T-helper 17 cell (primary cell): Measurements from ENCODE around the gene PML. TPM values are rescaled to one million over a fixed set of nuclear protein-coding genes. Genes with fewer than 3 reads are reported as not detected.
"Not testable (repeated sequence)": the region's sequence is repeated elsewhere in the genome, so short reads cannot be mapped to it uniquely, and the experiment has no call there.

Experiments used
- ATAC-seq: fragments of 150-1000 bp; cut with Tn5 transposase; 2 replicates; pipeline ENCODE4 v1.10.0; 2021; ENCODE audit warnings: mild to moderate bottlenecking, moderate library complexity
- DNase-seq, 3 donors: peaks; one replicate each; pipeline versions ENCODE4 v3.0.0 to v3.0.0-alpha.2; 2020 to 2021
- H3K9me3 ChIP-seq: one replicate; pipeline ENCODE4 v1.7.0; 2013; ENCODE audit warnings: low read length, mild to moderate bottlenecking; ENCODE audit not compliant: control insufficient read depth, poor library complexity, severe bottlenecking
- H3K27ac Mint-ChIP-seq: one replicate; pipeline ENCODE4 v1.8.0; 2022; ENCODE audit warnings: mild to moderate bottlenecking, moderate library complexity, mixed read lengths
- H3K27me3 Mint-ChIP-seq: one replicate; pipeline ENCODE4 v1.8.0; 2022; ENCODE audit warnings: mixed read lengths
- H3K36me3 Mint-ChIP-seq: one replicate; pipeline ENCODE4 v1.8.0; 2022; ENCODE audit warnings: low read depth, mixed read lengths
- H3K4me1 Mint-ChIP-seq: one replicate; pipeline ENCODE4 v1.8.0; 2022; ENCODE audit warnings: mild to moderate bottlenecking, mixed read lengths
- H3K4me3 Mint-ChIP-seq: one replicate; pipeline ENCODE4 v1.8.0; 2022; ENCODE audit warnings: mild to moderate bottlenecking, moderate library complexity, mixed read lengths
- total RNA-seq, 4 donors: library from RNA in 2 of 4; stranded (reverse) in 2 of 4; gene quantifications; one replicate each; pipeline ENCODE4 v1.2.3 and lab custom pipeline; 2022 to 2026

PML gene
- total RNA-seq, 2 donors from 2014 or later, result 47.6 to 52.6 TPM

DNA sequence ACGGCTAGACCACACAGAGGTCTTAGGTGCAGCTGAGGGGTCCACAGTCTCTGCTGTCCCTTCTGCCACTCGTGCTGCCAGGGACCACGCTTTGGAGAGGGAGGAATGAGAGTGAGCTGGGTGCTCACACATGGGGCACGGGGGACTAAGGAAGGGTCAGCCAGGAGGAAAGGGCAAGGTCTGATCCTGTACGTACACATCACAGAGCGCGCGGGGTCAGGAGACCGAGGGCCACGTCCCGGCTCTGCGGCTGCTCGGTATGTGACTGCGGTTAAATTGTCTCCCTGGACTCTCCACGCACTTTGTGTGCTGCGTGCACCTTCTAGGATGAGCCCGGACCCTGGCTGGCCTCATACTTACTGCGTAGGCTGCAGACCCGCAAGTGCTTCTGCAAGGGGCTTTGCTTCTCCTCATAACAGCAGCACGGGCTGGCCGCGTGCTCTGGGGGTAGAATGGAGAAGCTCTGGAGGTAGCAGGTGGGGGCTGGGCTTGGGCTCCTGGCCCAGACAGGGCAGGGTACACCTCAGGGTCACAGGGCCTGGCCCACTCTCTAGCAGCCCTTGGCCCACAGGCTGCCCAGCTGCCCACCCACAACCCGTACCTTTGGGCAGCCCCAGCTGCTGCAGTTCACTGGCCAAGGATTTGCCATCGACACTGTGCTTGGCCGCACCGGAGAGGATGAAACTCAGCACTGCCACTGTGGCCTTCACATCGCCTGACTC is 102.4 kb downstream of the PML start:
- not testable (repeated sequence) for H3K4me1 Mint-ChIP-seq, DNase-seq, H3K27ac Mint-ChIP-seq, H3K27me3 Mint-ChIP-seq, H3K4me3 Mint-ChIP-seq, H3K9me3 ChIP-seq, H3K36me3 Mint-ChIP-seq, ATAC-seq

Other genes with a start within 250 kb of the PML start
- gene INSYN1, start 241.4 kb upstream of the PML start, total RNA-seq, result not detected
- not detected for gene TBC1D21, start 121.2 kb upstream of the PML start, total RNA-seq
- 1 to 10 TPM; 2.9 to 8.4 TPM for gene LOXL1, start 68.3 kb upstream of the PML start, total RNA-seq
- gene STOML1, start 2.4 kb upstream of the PML start, total RNA-seq, result 1 to 10 TPM; 3.7 to 5.6 TPM
- 1 to 10 TPM in 1 of 2 donors, not detected in 1; 1.0 TPM for gene GOLGA6A, start 87.8 kb downstream of the PML start, total RNA-seq
- not detected for gene ISLR2, start 135.9 kb downstream of the PML start, total RNA-seq
- not detected for gene ISLR, start 179.0 kb downstream of the PML start, total RNA-seq
- gene STRA6, start 208.1 kb downstream of the PML start, total RNA-seq, result not detected
- not detected for gene CCDC33, start 241.6 kb downstream of the PML start, total RNA-seq